H1 (cell line): ENCODE results near the gene SNTG2. TPM values are rescaled to one million over a fixed set of nuclear protein-coding genes. Genes with fewer than 3 reads are reported as not detected.

Experiments
- CTCF ChIA-PET: fragments of 300-600 bp; sonication (Branson Sonifier 250); formaldehyde crosslinking; loops from one replicate; lab custom pipeline; 2021; ENCODE audit not compliant: partially characterized antibody; lab: Charles Lee
- POLR2A ChIA-PET: fragments of 300-600 bp; sonication (Branson Sonifier 250); formaldehyde crosslinking; loops from one replicate; lab custom pipeline; 2021; ENCODE audit warnings: inconsistent platforms; ENCODE audit not compliant: partially characterized antibody; lab: Charles Lee
- DNase-seq, 2 experiments: peaks; one replicate each; pipeline versions ENCODE4 v3.0.0 to v3.0.0-alpha.2; 2010 to 2022; ENCODE audit warnings: low spot score in 2 of 2, low read depth in 1 of 2, mixed read lengths in 1 of 2
- FAIRE-seq: peaks from 2 replicates; lab custom pipeline; 2011; peaks lifted over from hg19 to GRCh38; lab: Jason Lieb, UNC
- H2AFZ ChIP-seq: 2 replicates; pipeline ENCODE4 v1.8.1; 2012; ENCODE audit warnings: low read length, inconsistent platforms
- H2AK5ac ChIP-seq: 2 replicates; pipeline ENCODE4 v1.6.1; 2013; ENCODE audit warnings: low read depth, low read length
- H2BK120ac ChIP-seq: replicated peaks from 2 replicates; pipeline ENCODE3; 2013; ENCODE audit warnings: low read depth, low read length, inconsistent platforms
- H2BK12ac ChIP-seq: 2 replicates; pipeline ENCODE4 v1.6.1; 2013; ENCODE audit warnings: low read depth, low read length
- H2BK15ac ChIP-seq: 2 replicates; pipeline ENCODE4 v1.6.1; 2013; ENCODE audit warnings: low read length
- H2BK20ac ChIP-seq: 2 replicates; pipeline ENCODE4 v1.6.1; 2013; ENCODE audit warnings: low read length
- H2BK5ac ChIP-seq: 2 replicates; pipeline ENCODE4 v1.6.1; 2013; ENCODE audit warnings: low read depth, low read length
- H3K14ac ChIP-seq: 2 replicates; pipeline ENCODE4 v1.6.1; 2013; ENCODE audit warnings: inconsistent platforms; ENCODE audit not compliant: insufficient read length
- H3K18ac ChIP-seq: 2 replicates; pipeline ENCODE4 v1.6.1; 2013; ENCODE audit warnings: low read length; ENCODE audit errors: extremely low read depth
- H3K23ac ChIP-seq: 2 replicates; pipeline ENCODE4 v1.6.1; 2013; ENCODE audit warnings: inconsistent platforms; ENCODE audit not compliant: insufficient read length
- H3K23me2 ChIP-seq: 2 replicates; pipeline ENCODE4 v1.6.1; 2013; ENCODE audit warnings: low read depth, low read length
- H3K27ac ChIP-seq: 2 replicates; pipeline ENCODE4 v1.6.1; 2011; ENCODE audit warnings: low read depth, low read length, inconsistent platforms
- H3K27me3 ChIP-seq, 4 experiments: replicated peaks in 1 of 4; 1 replicate in 1 of 4; 2 replicates in 3 of 4; pipeline versions ENCODE4 v1.6.1 to v1.8.1; 2011 to 2013; ENCODE audit warnings: low read length in 3 of 4, mild to moderate bottlenecking in 3 of 4, inconsistent platforms in 2 of 4, mixed read lengths in 2 of 4, moderate library complexity in 1 of 4; ENCODE audit not compliant: control insufficient read depth in 3 of 4, insufficient read depth in 3 of 4; ENCODE audit errors: extremely low read depth in 1 of 4
- H3K36me3 ChIP-seq, 4 experiments: 2 replicates each; pipeline versions ENCODE4 v1.6.1 to v1.8.1; 2011 to 2013; ENCODE audit warnings: mild to moderate bottlenecking in 4 of 4, low read length in 3 of 4, moderate library complexity in 2 of 4, control low read depth in 1 of 4, inconsistent platforms in 1 of 4; ENCODE audit not compliant: insufficient read depth in 4 of 4, control insufficient read depth in 2 of 4
- H3K4ac ChIP-seq: replicated peaks from 2 replicates; pipeline ENCODE3; 2013; ENCODE audit warnings: low read length, low read depth, mixed read lengths, inconsistent platforms; ENCODE audit not compliant: insufficient read length
- H3K4me1 ChIP-seq, 4 experiments: replicated peaks in 1 of 4; 1 replicate in 1 of 4; 2 replicates in 3 of 4; pipeline versions ENCODE4 v1.6.1 to v1.8.1; 2011 to 2013; ENCODE audit warnings: low read length in 3 of 4, inconsistent platforms in 2 of 4, mixed read lengths in 1 of 4; ENCODE audit not compliant: insufficient read depth in 4 of 4, control insufficient read depth in 3 of 4
- H3K4me2 ChIP-seq, 2 experiments: 2 replicates each; pipeline versions ENCODE4 v1.6.1 to v1.8.1; 2011 to 2013; ENCODE audit warnings: low read depth in 2 of 2, low read length in 2 of 2, control low read depth in 1 of 2, inconsistent platforms in 1 of 2, mild to moderate bottlenecking in 1 of 2; ENCODE audit not compliant: insufficient read depth in 1 of 2
- H3K4me3 ChIP-seq, 4 experiments: fragments of 200-600, 300-600 bp in 1 of 4; sonication (generic), shearing (Covaris generic), sonication (Bioruptor Twin) in 1 of 4; 2 replicates each; pipeline versions ENCODE4 v1.5.1 to v1.8.1; 2011 to 2016; ENCODE audit warnings: low read length in 4 of 4, low read depth in 3 of 4, control low read depth in 2 of 4, inconsistent platforms in 2 of 4, mild to moderate bottlenecking in 2 of 4, mixed read lengths in 1 of 4, moderate library complexity in 1 of 4; ENCODE audit not compliant: insufficient read depth in 2 of 4; ENCODE audit errors: extremely low read depth in 1 of 4
- H3K56ac ChIP-seq: replicated peaks from 2 replicates; pipeline ENCODE3; 2013; ENCODE audit warnings: low read depth, mild to moderate bottlenecking, mixed read lengths, low read length, inconsistent platforms; ENCODE audit not compliant: insufficient read length
- H3K79me1 ChIP-seq: 2 replicates; pipeline ENCODE4 v1.6.1; 2013; ENCODE audit warnings: low read depth, low read length, control low read depth
- H3K79me2 ChIP-seq, 2 experiments: 2 replicates each; pipeline versions ENCODE4 v1.6.1 to v1.8.1; 2012 to 2013; ENCODE audit warnings: low read length in 2 of 2, mild to moderate bottlenecking in 2 of 2, inconsistent platforms in 1 of 2; ENCODE audit not compliant: insufficient read depth in 2 of 2, control insufficient read depth in 1 of 2
- H3K9ac ChIP-seq, 4 experiments: replicated peaks in 1 of 4; 1 replicate in 1 of 4; 2 replicates in 3 of 4; pipeline versions ENCODE4 v1.6.1 to v1.8.1; 2011 to 2013; ENCODE audit warnings: low read depth in 3 of 4, low read length in 3 of 4, control low read depth in 2 of 4, mild to moderate bottlenecking in 2 of 4, moderate library complexity in 2 of 4, inconsistent platforms in 1 of 4; ENCODE audit errors: extremely low read depth in 1 of 4
- H3K9me3 ChIP-seq, 2 experiments: 2 replicates each; pipeline versions ENCODE4 v1.6.1 to v1.8.1; 2012 to 2013; ENCODE audit warnings: mild to moderate bottlenecking in 2 of 2, moderate library complexity in 2 of 2, control low read depth in 1 of 2, inconsistent platforms in 1 of 2, low read depth in 1 of 2, low read length in 1 of 2, mixed read lengths in 1 of 2; ENCODE audit not compliant: insufficient read depth in 2 of 2
- H4K20me1 ChIP-seq, 2 experiments: replicated peaks in 1 of 2; 2 replicates each; pipeline versions ENCODE3 to v1.8.1; 2011 to 2013; ENCODE audit warnings: inconsistent platforms in 2 of 2, low read length in 2 of 2, mild to moderate bottlenecking in 1 of 2; ENCODE audit not compliant: insufficient read depth in 2 of 2, control insufficient read depth in 1 of 2
- H4K5ac ChIP-seq: 2 replicates; pipeline ENCODE4 v1.6.1; 2013; ENCODE audit warnings: low read length, low read depth, mixed read lengths, inconsistent platforms; ENCODE audit not compliant: insufficient read length
- H4K8ac ChIP-seq: 2 replicates; pipeline ENCODE4 v1.8.0; 2013; ENCODE audit warnings: mild to moderate bottlenecking, moderate library complexity, low read length, inconsistent platforms; ENCODE audit not compliant: insufficient read depth; ENCODE audit errors: extremely low read depth
- H4K91ac ChIP-seq: replicated peaks from 2 replicates; pipeline ENCODE3; 2013; ENCODE audit warnings: low read length, mixed read lengths, inconsistent platforms; ENCODE audit not compliant: insufficient read length
- BRCA1 ChIP-seq: IDR thresholded peaks from 2 replicates; pipeline ENCODE4 v1.6.1; 2012; ENCODE audit warnings: low read depth, low read length, improper control_type of control experiment
- WGBS, 2 experiments: shearing (Covaris generic) in 1 of 2; methylation state at CpG; one replicate each; pipeline versions ENCODE4 v1.1.6 to v1.1.7; 2013 to 2015; ENCODE audit warnings: low lambda C conversion rate in 2 of 2, mixed read lengths in 2 of 2, inconsistent platforms in 1 of 2, low coverage in 1 of 2, missing lambda C conversion rate in 1 of 2; ENCODE audit not compliant: insufficient replicate concordance in 2 of 2, insufficient coverage in 1 of 2, insufficient read length in 1 of 2; ENCODE audit errors: extremely low coverage in 1 of 2, missing lambda C conversion rate in 1 of 2; 5-methylcytosine and 5-hydroxymethylcytosine counted together
- polyA plus RNA-seq, 7 experiments: library from polyadenylated mRNA; depleted of rRNA in 3 of 7; stranded (reverse) in 5 of 7; unstranded in 2 of 7; fragments of >200 nt in 5 of 7; fragments of 200-250 nt in 2 of 7; gene quantifications; 1 replicate in 5 of 7; 2 replicates in 1 of 7; 4 replicates in 1 of 7; pipeline versions ENCODE4 v1.2.1 to v1.2.3, GENCODE V29; 2011 to 2013; ENCODE audit warnings: missing spikeins in 2 of 7, mixed read lengths in 2 of 7
- total RNA-seq: library from RNA; stranded (reverse); fragmentation: NEBNext Ultra II Directional; extraction: Animal tissue kit (Norgen Biotek cat#: 25700); gene quantifications from 2 replicates; pipeline ENCODE4 v1.2.1, GENCODE V29; 2021

Gene SNTG2
- total and polyA plus RNA-seq, 2 of the 8 experiments (the other 6 are each of a cell fraction or from before 2014, with no cell fraction given): 6.6 to 18.1 TPM

- H3K4me3 ChIP-seq: no peak overlapping the region
- H4K91ac ChIP-seq: no peak overlapping the region
- H3K4ac ChIP-seq: no peak overlapping the region
- no peak overlapping the region for H2AK5ac ChIP-seq
- H3K79me1 ChIP-seq: no peaks in the 10 kb centered on the region
- no peaks in the 10 kb centered on the region for H3K27me3 ChIP-seq
- H3K23me2 ChIP-seq: peaks cover 3% of the 10 kb centered on the region; the same call in 1 of the 2 replicates
- no peaks in the 10 kb centered on the region for H3K36me3 ChIP-seq
- H3K23ac ChIP-seq: no peak overlapping the region
- WGBS, 2 experiments: 96% methylated on average over 2 of the region's 2 CpGs; no CpG with 5 or more reads in 1 of the 2 experiments
- CTCF ChIA-PET: no interaction called here
- no peaks in the 10 kb centered on the region for H3K9me3 ChIP-seq
- H3K9ac ChIP-seq: no peak overlapping the region; a peak in 1 of 7 replicates
- H4K5ac ChIP-seq: no peak overlapping the region
- H3K79me2 ChIP-seq: no peaks in the 10 kb centered on the region
- no peak overlapping the region for H3K4me2 ChIP-seq
- H3K14ac ChIP-seq: no peak overlapping the region
- FAIRE-seq: no peak
- no peak overlapping the region for H3K56ac ChIP-seq
- POLR2A ChIA-PET: no interaction called here
- peaks cover 0 to 3% of the 10 kb centered on the region in 2 experiments for H4K20me1 ChIP-seq
- no peak overlapping the region for H4K8ac ChIP-seq
- H3K27ac ChIP-seq: no peak overlapping the region
- H3K4me1 ChIP-seq: no peaks in the 10 kb centered on the region
- H2BK20ac ChIP-seq: no peak overlapping the region
- H2AFZ ChIP-seq: no peak overlapping the region
- H2BK5ac ChIP-seq: no peak overlapping the region
- no peak overlapping the region for H2BK120ac ChIP-seq
- no peak for DNase-seq
- H3K18ac ChIP-seq: no peak overlapping the region
- no peak overlapping the region for H2BK15ac ChIP-seq
- TF ChIP-seq BRCA1: no peak
- H2BK12ac ChIP-seq: no peak overlapping the region
These were observed 374.2 kb downstream of the SNTG2 start for GRCh38 chr2:1324884-1325283.
